ENCODE data around the gene EVI2A.
"Not testable (repeated sequence)": the region's sequence is repeated elsewhere in the genome, so short reads cannot be mapped to it uniquely, and the experiment has no call there.

EVI2A gene, protein sequence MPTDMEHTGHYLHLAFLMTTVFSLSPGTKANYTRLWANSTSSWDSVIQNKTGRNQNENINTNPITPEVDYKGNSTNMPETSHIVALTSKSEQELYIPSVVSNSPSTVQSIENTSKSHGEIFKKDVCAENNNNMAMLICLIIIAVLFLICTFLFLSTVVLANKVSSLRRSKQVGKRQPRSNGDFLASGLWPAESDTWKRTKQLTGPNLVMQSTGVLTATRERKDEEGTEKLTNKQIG

DNA sequence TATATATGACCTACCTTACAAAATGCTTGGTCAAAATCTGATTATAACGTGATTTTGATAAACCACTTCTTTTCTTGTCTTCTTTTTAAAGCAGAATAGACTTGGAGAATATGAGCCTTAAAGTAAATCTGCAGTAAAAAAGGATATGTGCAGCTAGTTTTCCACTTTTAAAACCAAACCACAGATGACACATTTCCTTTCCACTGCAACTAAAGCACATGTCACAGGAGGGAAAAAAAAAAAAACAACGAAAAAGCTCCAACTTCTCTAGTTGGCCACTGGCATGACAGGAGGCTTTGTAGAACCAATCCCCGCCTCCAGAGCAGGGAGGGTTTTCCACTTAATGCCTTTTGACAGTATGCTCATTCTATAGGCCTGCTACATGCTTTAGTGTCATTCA, at the start of gene EVI2A:
TSS of gene EVI2A (minus strand) at position 142 of the 400 bp plus-strand sequence. CDS start 2,609 bp downstream, outside the sequence.
- no peak for DNase-seq (ENCODE audit: low spot score)

DNA sequence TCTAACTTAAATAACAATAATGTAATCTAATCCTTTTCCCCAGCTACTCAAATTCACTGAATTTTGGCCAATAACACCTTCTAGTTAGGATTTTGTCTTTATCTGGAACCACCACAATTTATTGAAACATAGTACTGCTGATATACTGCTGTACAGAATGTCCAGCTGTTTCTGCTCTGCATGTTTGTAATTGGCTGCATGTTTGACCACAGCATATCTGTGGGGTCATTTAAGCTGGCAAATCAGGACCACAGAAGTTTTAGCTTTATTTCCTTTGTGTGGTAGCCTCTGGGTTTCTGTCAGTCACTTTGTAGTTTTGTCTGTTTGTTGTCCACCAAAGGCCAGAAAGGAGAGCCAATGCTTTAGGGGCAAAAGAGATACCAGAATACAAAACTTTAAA, 47.8 kb upstream of the EVI2A start:
- DNase-seq (ENCODE audit: low spot score) = no peak

DNA sequence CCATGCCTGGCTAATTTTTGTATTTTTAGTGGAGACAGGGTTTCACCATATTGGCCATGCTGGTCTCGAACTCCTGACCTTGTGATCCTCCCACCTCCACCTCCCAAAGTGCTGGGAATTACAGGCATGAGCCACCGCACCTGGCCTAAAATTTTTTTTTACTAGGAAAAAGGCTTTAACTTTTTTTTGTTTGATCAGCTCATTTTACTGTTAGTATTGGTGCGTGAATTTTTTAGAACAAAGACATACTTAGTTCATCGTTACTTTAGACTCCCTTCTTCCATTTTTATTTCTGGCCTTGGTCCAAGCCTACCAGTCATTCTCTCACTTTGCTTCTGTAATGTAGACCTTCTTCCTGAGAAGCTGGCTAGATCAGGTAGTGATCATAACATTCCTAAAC, 44.7 kb upstream of the EVI2A start:
- DNase-seq (ENCODE audit: low spot score) = no peak

DNA sequence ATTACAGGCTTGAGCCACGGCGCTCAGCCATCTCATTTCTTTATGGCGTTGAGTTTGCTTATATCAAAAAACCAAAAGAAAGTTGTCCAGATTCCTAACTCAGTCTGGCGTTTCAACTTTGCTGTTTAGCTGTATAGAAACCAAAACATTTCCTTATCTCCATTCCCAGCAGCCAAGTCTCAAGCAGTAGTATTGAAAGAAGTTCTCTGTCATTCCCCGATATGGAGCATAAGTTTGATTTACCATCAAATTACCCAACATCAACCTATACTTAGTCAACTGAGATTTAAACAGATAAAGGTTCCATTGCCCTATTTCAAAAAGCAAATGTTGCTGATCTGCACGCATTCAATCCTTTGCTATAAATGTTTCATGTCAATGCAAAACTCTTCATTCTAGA, 42.6 kb upstream of the EVI2A start:
- no peak for DNase-seq (ENCODE audit: low spot score)

DNA sequence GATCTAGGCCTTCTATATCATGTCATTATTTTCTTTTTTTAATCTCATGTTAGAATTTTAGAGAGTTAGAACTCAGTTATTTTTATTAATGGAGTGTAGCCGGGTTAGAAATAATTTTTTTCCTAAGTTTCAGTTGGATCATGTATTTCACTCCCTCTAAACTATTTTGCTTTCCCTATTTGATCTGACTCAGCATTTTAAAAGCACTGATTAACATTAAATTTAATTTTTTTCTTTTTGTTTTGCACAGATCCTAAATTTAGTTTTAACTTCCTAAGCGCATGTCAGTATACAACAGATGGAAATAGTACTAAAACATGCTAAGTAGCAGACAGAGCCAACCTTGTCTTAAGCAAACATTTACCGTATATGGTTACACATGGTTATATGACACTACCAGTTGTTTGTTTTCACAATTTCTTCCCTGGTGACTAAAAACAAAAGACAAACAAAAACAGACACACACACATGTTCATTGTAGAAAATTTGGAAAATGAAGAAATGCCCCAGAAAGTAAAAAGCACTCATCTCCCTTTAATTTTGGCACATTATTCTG, 36.5 kb upstream of the EVI2A start:
- no peak for DNase-seq (ENCODE audit: low spot score)

DNA sequence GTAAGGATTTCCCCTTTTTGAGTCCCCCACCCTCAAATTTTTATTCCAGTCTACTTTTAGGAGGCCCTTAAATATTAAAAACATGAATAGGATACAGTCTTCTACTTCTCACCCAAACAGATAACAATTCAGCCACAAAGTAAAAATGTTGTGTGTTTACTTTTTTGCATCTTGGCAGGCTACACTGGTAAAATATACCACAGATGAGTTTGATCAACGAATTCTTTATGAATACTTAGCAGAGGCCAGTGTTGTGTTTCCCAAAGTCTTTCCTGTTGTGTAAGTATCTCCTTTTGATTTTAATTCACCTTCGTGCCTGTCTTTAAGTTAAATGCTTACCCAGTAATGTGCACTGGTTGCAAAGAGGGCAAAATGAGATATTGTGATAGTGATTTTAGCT, 35.7 kb upstream of the EVI2A start:
- DNase-seq (ENCODE audit: low spot score) = no peak

DNA sequence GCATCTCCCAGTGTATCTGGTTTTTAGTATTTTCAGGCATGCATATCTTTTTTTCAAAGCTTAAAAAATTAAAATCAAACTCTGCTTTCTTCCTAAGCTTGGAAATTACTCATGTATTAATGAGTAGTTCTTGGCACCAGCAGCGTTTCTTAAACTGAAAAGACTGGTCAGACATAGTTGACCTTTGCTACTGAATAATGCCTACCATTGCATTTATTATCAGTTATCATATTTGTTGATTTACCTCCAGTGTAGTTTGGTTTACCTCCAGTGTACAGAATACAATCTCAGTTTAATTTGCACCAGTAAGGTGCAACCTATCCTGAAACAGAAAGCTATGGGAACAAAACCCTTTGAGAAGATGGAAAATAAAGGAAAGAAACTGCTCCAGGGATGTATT, 34.5 kb upstream of the EVI2A start:
- DNase-seq (ENCODE audit: low spot score) = no peak

DNA sequence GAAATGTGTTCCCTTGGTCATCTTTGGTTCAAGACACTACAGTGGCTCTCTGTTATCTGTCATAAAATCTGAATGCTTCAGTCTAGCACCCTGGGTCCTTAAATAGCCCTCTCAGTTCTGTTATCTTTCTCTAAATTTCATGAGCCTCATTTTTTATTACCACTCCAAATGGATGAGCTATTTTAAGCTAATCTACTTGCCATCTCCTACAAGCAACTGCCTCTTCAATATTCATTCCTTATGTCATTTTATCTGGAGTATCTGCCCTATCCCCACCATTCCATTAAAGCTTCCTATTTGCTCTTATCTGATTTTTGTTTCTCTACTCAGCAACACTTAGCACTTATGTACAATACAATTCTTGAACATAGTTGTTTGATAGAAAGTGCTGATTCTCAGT, 28.0 kb upstream of the EVI2A start:
- DNase-seq (ENCODE audit: low spot score) = no peak

DNA sequence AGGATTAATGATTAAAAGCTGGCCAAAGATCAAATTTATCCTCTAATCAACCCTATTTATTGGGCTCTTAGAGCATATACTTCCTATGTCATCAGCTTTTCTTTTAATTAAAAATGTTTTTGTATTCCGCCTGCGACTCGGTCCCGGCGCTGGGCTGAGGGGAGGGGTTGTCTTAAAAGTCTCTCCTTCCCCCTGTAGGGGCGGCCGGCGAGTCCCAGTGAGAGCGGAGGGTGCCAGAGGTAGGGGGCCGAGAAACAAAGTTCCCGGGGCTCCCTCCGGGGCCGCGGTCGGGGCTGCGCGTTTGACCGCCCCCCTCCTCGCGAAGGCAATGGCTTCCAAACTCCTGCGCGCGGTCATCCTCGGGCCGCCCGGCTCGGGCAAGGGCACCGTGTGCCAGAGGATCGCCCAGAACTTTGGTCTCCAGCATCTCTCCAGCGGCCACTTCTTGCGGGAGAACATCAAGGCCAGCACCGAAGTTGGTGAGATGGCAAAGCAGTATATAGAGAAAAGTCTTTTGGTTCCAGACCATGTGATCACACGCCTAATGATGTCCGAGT, 23.8 kb upstream of the EVI2A start:
- not testable (repeated sequence) for DNase-seq (ENCODE audit: low spot score)

DNA sequence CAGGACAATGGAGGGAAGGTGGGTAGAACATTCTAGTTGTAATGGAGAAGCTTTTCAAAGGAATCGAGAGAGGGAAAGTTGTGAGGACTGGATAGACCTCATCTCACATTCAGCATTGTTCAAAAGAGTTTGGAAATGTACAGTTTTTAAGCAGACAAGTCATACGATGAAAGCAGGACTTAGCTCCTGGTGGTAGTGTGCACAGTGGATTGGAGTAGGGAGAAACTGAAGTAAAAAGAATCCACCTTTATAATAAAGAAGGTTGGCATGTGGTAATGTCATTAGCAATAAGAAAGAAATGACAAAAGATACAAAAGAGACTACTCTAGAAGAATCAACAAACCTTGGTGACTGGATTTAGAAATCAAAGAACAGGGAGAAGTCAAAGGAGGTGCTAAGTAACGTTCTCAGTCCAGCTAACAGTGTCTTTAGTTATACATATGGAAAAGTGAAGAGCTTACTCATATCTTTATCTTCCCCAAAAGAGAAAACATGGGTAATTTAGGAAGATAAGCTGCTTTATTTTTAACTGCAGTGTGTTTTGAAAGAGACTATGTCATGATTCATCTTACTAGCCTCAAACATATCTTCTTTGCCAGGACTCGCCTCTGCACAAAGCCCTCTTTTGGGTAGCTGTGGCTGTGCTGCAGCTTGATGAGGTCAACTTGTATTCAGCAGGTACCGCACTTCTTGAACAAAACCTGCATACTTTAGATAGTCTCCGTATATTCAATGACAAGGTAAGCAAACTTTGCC, 18.7 kb upstream of the EVI2A start:
- DNase-seq (ENCODE audit: low spot score) = no peak

DNA sequence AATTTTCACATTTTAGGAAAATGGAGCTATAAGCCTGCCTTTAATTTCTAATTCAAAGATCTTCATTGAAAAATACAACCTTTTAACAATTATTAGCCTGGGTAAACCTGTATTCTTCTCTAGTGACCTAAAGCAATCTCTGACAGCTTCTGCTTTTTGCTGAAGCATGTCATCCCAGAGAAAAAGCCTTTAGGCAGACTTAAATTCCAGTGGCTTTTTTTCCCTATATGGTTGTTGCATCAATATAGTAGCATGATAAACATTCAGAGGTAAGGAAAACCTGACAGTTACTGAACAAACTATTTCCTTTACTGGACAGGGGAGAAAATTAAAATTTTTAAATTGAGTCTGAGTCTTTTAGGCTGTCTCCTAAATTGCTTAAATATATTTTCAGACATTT, 7.8 kb upstream of the EVI2A start:
- no peak for DNase-seq (ENCODE audit: low spot score)

DNA sequence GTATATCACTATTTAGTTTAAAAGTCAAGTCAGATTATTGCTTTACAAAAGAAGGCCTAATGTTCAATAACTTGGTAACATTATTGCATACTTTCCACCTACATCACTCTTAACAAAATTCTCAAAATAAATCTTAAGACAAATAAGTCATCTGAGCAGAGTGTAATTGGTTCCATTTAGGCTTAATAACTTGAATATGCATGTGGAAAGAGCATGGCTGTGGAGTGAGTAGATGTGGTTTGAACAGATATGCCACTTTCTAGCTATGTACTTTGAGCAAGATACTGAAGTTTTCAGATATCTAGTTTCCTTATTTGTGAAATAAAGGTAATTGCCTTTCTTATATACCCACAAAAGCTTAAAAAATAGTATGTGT, 6.7 kb upstream of the EVI2A start:
- no peak for DNase-seq (ENCODE audit: low spot score)

DNA sequence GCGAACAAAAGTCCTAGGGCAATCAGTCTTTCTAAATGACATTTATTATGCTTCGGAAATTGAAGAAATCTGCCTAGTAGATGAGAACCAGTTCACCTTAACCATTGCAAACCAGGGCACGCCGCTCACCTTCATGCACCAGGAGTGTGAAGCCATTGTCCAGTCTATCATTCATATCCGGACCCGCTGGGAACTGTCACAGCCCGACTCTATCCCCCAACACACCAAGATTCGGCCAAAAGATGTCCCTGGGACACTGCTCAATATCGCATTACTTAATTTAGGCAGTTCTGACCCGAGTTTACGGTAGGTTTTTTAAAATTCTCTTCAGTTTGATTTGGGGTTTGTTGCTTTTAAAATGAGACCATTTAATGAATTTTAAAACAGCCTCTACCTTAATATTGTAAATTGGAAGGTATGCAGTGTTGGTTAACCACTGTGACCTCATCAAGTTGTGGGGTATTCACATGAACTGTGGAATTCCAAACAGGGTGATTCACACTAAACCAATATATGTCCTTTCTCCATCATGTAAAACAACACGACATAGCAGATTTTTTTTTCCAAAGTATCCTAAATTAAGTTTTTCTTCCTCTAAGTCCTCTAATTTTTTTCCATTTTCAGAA, 6.2 kb upstream of the EVI2A start:
- no peak for DNase-seq (ENCODE audit: low spot score)

DNA sequence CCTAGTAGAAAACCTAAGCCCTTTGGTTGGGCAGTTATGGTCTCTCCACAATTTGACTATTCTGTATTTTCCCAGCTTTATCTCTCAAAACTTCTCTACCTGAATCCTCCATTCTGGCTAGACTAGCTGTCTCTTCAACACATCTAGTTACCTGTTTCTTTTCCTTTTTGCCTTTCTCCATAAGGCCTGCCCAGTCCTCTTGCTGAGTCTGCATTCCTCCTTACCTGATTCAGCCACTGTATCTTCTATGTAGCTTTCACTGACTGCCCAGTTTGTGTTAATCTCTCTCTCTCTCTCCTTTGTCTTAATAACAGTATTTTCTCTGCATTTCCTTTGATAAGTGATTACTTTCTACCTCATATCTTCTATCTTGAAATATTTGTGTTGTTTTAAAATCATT, 2.1 kb upstream of the EVI2A start:
- DNase-seq (ENCODE audit: low spot score) = no peak

DNA sequence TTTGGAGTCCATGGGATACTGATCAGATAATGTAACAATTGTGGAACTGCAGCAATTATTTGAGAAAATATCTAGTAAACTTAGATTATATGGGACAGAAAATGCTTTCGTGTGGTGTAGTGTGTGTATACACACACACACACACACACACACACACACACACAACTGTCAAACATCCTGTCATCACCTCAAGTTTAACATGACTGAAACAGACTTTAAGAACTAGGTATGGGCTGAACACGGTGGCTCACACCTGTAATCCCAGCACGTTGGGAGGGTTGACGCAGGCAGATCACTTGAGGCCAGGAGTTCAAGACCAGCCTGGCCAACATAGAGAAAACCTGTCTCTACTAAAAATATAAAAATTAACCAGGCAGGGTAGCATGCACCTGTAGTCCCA, 544 bp upstream of the EVI2A start:
- no peak for DNase-seq (ENCODE audit: low spot score)

DNA sequence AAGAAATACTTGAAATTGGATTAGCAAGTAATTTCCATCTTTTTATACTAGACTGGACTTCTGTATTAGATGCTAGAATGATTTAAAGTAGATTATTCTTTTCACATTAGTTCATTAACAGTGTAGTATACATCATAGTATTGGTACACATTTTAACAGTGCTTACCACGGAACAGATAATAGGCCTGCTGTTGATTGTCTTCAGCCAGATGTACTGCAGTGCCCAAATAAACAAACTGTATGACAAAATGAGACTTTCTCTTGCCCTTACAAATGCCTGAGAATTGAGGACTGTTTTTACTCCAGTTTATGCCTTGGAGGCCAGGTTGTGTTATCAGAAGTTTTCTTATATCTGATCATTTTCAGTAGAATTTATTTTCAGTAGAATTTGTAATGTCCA, 631 bp downstream of the EVI2A start:
- DNase-seq (ENCODE audit: low spot score) = no peak

DNA sequence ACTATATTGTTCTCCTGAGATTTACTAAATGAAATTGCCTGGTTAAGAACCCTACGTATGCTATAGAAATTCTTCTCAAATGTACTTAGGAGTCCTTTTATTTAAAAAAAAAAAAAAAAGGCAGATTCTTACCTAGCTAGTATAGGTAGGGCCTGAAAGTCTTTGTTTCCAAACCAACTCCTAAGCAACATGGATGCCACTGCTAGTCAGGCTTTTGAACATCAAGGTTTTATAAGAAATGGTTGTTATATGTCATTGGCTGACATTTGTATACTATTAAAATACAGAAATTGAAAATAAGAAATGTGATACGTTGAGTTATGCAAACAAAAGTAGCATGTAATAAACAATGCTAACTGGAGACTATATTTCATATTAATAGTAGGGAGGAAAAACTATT, 1.2 kb downstream of the EVI2A start:
- no peak for DNase-seq (ENCODE audit: low spot score)

DNA sequence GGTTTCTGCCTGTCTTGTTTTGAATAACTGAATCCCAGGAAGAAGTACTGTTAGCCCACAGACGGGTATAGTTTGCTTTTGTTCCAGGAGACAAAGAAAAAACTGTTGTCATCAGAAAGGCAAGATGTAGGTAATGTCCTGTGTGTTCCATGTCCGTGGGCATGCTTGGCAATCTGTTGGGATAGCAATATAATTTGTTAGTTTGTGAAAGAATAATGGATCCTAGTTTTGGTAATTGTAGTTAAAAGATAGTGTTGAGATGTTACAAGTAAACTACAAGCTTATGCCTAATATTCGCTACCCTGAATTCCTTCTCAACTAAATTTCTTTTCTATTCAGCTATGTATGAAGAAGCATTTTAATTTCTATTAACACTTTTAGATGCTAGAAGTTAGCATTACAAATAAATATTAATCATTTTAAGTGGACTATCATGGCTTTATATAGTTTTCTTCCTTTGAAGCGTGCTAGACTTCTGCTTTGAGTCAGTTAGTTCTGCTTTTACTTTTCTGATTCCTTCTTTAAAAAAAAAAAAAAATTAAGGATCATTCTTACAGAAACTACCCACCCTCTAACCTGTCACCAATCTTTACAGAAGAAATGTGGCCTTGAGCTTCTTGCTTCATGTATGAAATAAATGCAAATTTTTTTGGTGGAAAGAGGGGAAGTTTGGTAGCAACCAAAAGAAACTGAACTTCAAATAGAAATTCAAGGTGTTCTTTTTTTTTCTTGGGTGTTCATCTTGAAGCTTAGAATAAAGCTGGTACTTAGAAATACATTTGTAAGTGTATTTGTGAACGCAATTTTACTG, 2.4 kb downstream of the EVI2A start:
- DNase-seq (ENCODE audit: low spot score) = no peak

DNA sequence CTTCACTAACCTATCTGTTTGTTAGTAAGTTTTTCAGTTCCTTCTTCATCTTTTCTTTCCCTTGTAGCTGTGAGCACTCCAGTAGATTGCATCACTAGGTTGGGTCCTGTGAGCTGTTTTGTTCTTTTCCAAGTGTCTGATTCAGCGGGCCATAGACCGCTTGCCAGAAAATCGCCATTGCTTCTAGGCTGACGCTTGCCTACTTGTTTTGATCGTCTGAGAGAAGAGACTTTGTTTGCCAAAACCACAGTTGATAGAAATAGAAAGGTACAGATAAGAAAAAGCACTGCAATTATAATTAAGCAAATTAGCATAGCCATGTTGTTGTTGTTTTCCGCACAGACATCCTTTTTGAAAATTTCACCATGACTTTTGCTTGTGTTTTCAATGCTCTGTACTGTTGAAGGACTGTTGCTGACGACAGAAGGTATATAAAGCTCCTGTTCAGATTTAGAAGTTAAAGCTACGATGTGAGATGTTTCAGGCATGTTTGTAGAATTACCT, 3.1 kb downstream of the EVI2A start:
- no peak for DNase-seq (ENCODE audit: low spot score)

DNA sequence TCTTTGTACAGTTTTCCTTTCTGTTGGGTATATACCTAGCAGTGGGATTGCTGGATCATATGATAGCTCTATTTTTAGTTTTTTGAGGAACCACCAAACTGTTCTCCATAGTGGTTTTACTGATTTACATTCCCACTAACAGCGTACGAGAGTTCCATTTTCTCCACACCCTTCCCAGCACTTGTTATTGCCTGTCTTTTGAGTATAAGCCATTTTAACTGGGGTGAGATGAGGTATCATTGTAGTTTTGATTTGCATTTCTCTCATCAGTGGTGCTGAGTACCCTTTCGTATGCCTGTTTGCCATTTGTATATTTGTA, 6.7 kb downstream of the EVI2A start:
- DNase-seq (ENCODE audit: low spot score) = no peak

DNA sequence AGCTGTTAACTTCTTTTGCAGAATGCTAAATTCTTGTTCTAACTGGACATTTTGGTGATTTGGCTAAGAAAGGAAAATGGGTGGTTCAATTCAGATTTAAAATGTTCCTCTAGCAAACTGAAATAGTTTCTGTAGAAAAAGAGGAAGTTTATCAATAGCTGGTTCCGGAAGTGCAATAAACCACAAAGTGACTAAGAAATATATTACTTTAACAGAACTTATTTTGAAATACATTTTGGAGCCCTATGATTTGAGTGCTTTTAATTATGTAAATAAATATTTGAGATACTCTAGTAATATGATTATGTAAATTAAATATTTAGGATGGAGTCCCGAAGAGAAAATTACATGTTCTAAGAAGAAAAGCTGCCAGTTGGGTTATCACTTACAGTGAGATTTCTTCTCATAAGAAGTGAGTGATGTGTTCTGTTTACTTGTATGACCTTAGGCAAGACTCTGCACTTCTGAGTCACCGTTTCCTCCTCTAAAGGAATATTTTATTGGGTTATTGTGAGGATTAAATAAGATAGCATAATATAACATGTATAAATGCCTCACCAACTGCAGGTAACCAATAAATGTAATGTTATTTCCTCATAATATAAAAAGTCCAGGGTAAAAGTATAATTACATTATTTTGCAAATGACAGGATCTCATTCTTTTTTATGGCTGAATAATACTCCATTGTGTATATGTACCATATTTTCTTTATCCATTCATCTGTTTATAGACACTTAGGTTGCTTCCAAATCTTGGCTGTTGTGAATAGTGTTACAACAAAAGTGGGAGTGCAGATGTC, 7.2 kb downstream of the EVI2A start, which contains the start of gene EVI2B:
TSS of gene EVI2B (minus strand) at position 73 of the 800 bp plus-strand sequence. CDS start 8,445 bp downstream, outside the sequence.
- DNase-seq (ENCODE audit: low spot score) = no peak
